H1 (cell line): ENCODE results near the gene NAT9. TPM values are rescaled to one million over a fixed set of nuclear protein-coding genes. Genes with fewer than 3 reads are reported as not detected.

ENCODE experiments used
- JUND ChIP-seq: IDR thresholded peaks from 2 replicates; pipeline ENCODE4 v1.6.1; 2011; ENCODE audit warnings: mild to moderate bottlenecking, improper control_type of control experiment, low read length
- KDM1A ChIP-seq: fragments of 200-600, 300-600 bp; sonication (generic); IDR thresholded peaks from 2 replicates; pipeline ENCODE4 v1.7.1; 2016; ENCODE audit warnings: mild to moderate bottlenecking, low read length, borderline replicate concordance
- MAX ChIP-seq: IDR thresholded peaks from 2 replicates; pipeline ENCODE4 v1.6.1; 2012; ENCODE audit warnings: inconsistent platforms
- POU5F1 ChIP-seq: IDR thresholded peaks from 2 replicates; pipeline ENCODE4 v1.6.1; 2011; ENCODE audit warnings: low read depth, mild to moderate bottlenecking, low read length, moderate library complexity
- RAD21 ChIP-seq, 2 experiments: IDR thresholded peaks in 1 of 2; conservative IDR thresholded peaks in 1 of 2; 2 replicates each; pipeline ENCODE4 v1.6.1; 2011; ENCODE audit warnings: low read depth in 2 of 2, low read length in 2 of 2, improper control_type of control experiment in 1 of 2, inconsistent platforms in 1 of 2, mild to moderate bottlenecking in 1 of 2, moderate library complexity in 1 of 2
- SIRT6 ChIP-seq: IDR thresholded peaks from one replicate; pipeline ENCODE4 v1.7.1; 2012; ENCODE audit warnings: low read length, inconsistent platforms
- polyA plus RNA-seq, 7 experiments: library from polyadenylated mRNA; depleted of rRNA in 3 of 7; stranded (reverse) in 5 of 7; unstranded in 2 of 7; fragments of >200 nt in 5 of 7; fragments of 200-250 nt in 2 of 7; gene quantifications; 1 replicate in 5 of 7; 2 replicates in 1 of 7; 4 replicates in 1 of 7; pipeline versions ENCODE4 v1.2.1 to v1.2.3, GENCODE V29; 2011 to 2013; ENCODE audit warnings: missing spikeins in 2 of 7, mixed read lengths in 2 of 7
- total RNA-seq: library from RNA; stranded (reverse); fragmentation: NEBNext Ultra II Directional; extraction: Animal tissue kit (Norgen Biotek cat#: 25700); gene quantifications from 2 replicates; pipeline ENCODE4 v1.2.1, GENCODE V29; 2021
- TF ChIP-seq, protein P1 (sequence below): fragments of 300-600 bp; sonication (generic); IDR thresholded peaks from 2 replicates; pipeline ENCODE4 v1.7.1; 2012; ENCODE audit warnings: low read length, moderate library complexity, mild to moderate bottlenecking, inconsistent platforms; ENCODE audit not compliant: insufficient replicate concordance
- TF ChIP-seq, protein P2 (sequence below): IDR thresholded peaks from 2 replicates; pipeline ENCODE4 v1.6.1; 2012; ENCODE audit warnings: inconsistent platforms

NAT9 gene
- total and polyA plus RNA-seq, 2 of the 8 experiments (the other 6 are each of a cell fraction or from before 2014, with no cell fraction given) = 32.3 to 42.7 TPM

- TF ChIP-seq, protein P1, sequence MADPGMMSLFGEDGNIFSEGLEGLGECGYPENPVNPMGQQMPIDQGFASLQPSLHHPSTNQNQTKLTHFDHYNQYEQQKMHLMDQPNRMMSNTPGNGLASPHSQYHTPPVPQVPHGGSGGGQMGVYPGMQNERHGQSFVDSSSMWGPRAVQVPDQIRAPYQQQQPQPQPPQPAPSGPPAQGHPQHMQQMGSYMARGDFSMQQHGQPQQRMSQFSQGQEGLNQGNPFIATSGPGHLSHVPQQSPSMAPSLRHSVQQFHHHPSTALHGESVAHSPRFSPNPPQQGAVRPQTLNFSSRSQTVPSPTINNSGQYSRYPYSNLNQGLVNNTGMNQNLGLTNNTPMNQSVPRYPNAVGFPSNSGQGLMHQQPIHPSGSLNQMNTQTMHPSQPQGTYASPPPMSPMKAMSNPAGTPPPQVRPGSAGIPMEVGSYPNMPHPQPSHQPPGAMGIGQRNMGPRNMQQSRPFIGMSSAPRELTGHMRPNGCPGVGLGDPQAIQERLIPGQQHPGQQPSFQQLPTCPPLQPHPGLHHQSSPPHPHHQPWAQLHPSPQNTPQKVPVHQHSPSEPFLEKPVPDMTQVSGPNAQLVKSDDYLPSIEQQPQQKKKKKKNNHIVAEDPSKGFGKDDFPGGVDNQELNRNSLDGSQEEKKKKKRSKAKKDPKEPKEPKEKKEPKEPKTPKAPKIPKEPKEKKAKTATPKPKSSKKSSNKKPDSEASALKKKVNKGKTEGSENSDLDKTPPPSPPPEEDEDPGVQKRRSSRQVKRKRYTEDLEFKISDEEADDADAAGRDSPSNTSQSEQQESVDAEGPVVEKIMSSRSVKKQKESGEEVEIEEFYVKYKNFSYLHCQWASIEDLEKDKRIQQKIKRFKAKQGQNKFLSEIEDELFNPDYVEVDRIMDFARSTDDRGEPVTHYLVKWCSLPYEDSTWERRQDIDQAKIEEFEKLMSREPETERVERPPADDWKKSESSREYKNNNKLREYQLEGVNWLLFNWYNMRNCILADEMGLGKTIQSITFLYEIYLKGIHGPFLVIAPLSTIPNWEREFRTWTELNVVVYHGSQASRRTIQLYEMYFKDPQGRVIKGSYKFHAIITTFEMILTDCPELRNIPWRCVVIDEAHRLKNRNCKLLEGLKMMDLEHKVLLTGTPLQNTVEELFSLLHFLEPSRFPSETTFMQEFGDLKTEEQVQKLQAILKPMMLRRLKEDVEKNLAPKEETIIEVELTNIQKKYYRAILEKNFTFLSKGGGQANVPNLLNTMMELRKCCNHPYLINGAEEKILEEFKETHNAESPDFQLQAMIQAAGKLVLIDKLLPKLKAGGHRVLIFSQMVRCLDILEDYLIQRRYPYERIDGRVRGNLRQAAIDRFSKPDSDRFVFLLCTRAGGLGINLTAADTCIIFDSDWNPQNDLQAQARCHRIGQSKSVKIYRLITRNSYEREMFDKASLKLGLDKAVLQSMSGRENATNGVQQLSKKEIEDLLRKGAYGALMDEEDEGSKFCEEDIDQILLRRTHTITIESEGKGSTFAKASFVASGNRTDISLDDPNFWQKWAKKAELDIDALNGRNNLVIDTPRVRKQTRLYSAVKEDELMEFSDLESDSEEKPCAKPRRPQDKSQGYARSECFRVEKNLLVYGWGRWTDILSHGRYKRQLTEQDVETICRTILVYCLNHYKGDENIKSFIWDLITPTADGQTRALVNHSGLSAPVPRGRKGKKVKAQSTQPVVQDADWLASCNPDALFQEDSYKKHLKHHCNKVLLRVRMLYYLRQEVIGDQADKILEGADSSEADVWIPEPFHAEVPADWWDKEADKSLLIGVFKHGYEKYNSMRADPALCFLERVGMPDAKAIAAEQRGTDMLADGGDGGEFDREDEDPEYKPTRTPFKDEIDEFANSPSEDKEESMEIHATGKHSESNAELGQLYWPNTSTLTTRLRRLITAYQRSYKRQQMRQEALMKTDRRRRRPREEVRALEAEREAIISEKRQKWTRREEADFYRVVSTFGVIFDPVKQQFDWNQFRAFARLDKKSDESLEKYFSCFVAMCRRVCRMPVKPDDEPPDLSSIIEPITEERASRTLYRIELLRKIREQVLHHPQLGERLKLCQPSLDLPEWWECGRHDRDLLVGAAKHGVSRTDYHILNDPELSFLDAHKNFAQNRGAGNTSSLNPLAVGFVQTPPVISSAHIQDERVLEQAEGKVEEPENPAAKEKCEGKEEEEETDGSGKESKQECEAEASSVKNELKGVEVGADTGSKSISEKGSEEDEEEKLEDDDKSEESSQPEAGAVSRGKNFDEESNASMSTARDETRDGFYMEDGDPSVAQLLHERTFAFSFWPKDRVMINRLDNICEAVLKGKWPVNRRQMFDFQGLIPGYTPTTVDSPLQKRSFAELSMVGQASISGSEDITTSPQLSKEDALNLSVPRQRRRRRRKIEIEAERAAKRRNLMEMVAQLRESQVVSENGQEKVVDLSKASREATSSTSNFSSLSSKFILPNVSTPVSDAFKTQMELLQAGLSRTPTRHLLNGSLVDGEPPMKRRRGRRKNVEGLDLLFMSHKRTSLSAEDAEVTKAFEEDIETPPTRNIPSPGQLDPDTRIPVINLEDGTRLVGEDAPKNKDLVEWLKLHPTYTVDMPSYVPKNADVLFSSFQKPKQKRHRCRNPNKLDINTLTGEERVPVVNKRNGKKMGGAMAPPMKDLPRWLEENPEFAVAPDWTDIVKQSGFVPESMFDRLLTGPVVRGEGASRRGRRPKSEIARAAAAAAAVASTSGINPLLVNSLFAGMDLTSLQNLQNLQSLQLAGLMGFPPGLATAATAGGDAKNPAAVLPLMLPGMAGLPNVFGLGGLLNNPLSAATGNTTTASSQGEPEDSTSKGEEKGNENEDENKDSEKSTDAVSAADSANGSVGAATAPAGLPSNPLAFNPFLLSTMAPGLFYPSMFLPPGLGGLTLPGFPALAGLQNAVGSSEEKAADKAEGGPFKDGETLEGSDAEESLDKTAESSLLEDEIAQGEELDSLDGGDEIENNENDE = no peak
- TF ChIP-seq SIRT6 = no peak
- TF ChIP-seq MAX = no peak
- TF ChIP-seq KDM1A = no peak
- no peak for TF ChIP-seq JUND
- no peak for TF ChIP-seq RAD21 (IDR thresholded peaks at IDR 0.05 in 1 of 2, conservative IDR thresholded peaks at IDR 0.05 in 1 of 2; ENCODE audit: low read depth in 2 of 2, low read length in 2 of 2)
- TF ChIP-seq POU5F1 = no peak
- TF ChIP-seq, protein P2, sequence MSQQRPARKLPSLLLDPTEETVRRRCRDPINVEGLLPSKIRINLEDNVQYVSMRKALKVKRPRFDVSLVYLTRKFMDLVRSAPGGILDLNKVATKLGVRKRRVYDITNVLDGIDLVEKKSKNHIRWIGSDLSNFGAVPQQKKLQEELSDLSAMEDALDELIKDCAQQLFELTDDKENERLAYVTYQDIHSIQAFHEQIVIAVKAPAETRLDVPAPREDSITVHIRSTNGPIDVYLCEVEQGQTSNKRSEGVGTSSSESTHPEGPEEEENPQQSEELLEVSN = no peak
Measured at GRCh38 chr17:74790161-74791058, 14.3 kb upstream of the NAT9 start (continued).
